Fibroblast of mammary gland (primary cell): ENCODE data around the gene GLI3.
"Not testable (repeated sequence)": the region's sequence is repeated elsewhere in the genome, so short reads cannot be mapped to it uniquely, and the experiment has no call there.

Experiments
- DNase-seq: peaks from one replicate; pipeline ENCODE4 v3.0.0-alpha.2; 2010; ENCODE audit warnings: low read depth
- H3K4me3 ChIP-seq: 2 replicates; pipeline ENCODE4 v1.5.1; 2011; ENCODE audit warnings: low read depth, mild to moderate bottlenecking, low read length, moderate library complexity; ENCODE audit not compliant: control insufficient read depth
- TF ChIP-seq, protein P1 (sequence below): conservative IDR thresholded peaks from 2 replicates; pipeline ENCODE4 v1.5.1; 2011; ENCODE audit warnings: low read depth, low read length, inconsistent platforms; ENCODE audit not compliant: control insufficient read depth, insufficient read depth

Gene GLI3

DNA sequence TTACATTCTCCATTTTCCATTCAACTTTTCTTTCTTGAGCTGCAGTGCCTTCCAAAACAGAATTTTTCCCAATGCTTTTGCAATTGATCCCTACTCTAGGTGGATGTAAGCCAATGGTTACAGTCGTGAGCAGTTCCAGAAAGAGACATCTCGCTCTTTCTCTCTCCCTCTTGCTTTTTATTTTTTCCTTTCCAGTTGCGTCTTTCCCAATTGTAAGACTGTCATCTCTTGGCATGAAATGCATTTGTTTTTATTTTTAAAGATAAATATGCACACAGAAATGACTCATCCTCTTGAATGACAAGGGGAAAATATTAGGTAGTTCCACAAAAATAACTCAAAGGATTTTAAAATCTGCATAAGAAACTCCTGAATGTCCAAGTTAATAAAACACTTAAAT, 25.1 kb downstream of the GLI3 start:
- H3K4me3 ChIP-seq = no peak overlapping the region
- TF ChIP-seq, protein P1, sequence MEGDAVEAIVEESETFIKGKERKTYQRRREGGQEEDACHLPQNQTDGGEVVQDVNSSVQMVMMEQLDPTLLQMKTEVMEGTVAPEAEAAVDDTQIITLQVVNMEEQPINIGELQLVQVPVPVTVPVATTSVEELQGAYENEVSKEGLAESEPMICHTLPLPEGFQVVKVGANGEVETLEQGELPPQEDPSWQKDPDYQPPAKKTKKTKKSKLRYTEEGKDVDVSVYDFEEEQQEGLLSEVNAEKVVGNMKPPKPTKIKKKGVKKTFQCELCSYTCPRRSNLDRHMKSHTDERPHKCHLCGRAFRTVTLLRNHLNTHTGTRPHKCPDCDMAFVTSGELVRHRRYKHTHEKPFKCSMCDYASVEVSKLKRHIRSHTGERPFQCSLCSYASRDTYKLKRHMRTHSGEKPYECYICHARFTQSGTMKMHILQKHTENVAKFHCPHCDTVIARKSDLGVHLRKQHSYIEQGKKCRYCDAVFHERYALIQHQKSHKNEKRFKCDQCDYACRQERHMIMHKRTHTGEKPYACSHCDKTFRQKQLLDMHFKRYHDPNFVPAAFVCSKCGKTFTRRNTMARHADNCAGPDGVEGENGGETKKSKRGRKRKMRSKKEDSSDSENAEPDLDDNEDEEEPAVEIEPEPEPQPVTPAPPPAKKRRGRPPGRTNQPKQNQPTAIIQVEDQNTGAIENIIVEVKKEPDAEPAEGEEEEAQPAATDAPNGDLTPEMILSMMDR = no peak
- peak; percentile 48 for DNase-seq

DNA sequence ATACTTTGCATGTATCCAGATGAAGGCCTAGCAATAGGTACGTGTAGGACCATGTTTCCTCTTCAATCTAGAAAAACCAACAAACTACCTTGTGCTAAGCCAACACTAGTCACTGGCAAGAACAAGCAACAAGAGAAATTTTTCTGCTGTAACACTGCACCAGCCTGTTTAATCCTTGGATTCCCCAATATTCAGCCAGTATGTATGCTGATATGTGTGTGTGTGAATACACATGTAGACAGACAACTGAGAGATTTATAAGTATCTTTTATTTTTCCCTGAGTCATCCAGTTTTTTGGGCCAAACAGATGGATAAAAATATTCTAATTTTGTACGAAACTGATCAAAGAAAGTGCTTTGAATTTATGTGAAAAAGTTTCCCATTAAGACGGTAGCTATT, 26.2 kb downstream of the GLI3 start:
- DNase-seq = no peak
- no peak overlapping the region for H3K4me3 ChIP-seq
- TF ChIP-seq, protein P1 = no peak

DNA sequence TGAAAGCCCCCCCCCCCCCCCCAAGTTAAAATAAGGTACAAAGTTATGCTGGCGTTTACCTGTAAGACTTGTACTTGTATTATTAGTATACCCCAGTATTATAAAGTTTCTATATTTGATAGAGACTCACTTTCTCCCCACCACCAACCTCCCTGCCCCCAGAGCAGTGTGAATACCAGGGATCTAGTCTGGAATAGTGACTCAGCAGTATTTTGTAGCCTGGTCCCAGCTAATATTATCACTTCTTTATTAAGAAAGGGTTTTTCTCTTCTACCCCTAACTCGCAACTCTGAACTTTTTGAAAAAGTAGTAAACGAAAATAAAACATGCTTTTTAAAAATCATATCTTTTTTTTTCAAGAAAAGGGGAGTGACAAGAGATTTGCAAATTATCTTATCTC, 26.7 kb downstream of the GLI3 start:
- TF ChIP-seq, protein P1 = no peak
- no peak overlapping the region for H3K4me3 ChIP-seq
- DNase-seq = no peak

DNA sequence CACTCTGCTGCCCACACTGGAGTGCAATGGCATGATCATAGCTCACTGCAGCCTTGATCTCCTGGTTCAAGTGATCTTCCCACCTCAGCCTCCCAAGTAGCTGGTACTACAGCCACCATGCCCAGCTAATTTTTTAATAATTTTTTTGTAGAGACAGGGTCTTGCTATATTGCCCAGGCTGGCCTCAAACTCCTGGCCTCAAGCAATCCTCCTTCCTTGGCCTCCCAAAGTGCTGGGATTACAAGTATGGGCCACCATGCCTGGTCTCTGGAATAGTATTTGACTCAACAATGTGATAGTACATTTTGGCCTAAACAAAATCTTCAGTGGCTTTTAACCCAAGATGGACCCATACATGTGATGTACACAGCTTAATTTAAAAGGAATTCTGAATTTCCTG, 27.9 kb downstream of the GLI3 start:
- DNase-seq, H3K4me3 ChIP-seq: not testable (repeated sequence)

DNA sequence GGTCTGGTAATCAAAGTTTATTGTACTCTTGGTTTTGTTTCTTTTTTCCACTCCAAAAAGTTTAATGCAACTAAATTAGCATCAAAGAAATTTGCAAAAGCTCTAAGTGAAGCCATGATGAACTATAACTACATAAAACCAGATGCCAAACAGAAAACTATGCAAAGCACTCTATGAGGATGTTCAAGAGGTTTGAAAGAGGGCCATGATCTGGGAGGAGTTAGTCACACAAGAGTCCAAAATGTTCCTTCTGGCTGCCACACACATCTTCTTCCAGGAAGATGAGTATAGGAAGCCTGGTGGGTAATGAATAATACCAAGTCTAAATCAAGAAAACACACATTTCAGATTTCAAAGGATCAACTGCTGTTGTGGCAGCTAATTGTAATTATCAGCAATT, 28.4 kb downstream of the GLI3 start:
- no peak overlapping the region for H3K4me3 ChIP-seq

DNA sequence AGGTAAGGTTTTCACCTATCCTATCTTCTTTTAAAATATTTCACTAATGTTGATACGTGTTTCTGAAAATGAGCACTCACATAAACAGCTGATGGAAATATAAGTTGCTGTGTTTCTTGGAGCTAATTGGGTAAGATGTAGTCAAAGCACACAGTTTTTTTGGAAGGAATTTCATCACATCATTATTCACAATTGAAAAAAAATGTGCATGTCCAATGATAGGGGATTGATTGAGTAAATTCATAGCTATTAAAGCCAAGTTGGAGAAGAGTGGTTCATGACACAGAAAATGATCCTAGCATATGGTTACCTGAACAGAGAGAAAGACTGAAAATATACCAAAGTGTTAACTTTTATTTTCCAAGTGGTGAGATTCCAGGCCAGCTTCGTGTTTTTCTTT, 29.6 kb downstream of the GLI3 start:
- DNase-seq = peak; percentile 24
- no peak overlapping the region for H3K4me3 ChIP-seq
- TF ChIP-seq, protein P1 = no peak

More for the DNA sequence above, 28.4 kb downstream of the GLI3 start:
- TF ChIP-seq, protein P1 = no peak
- peak; percentile 69 for DNase-seq

DNA sequence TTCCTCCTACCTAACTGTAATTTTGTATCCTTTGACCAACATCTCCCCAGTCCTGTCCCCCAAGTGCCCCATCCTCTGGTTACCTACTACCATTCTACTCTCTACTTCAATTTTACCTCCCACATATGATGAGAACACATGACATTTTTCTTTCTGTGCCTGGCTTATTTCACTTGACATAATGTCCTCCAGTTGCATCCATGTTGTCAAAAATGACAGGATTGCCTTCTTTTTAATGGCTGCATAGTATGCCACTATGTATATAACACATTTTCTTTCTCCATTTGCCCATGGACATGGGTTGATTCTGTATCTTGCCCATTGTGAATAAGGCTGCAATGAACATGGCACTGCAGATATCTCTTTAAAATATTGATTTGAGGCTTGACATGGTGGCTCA, 33.7 kb downstream of the GLI3 start:
- TF ChIP-seq, protein P1 = no peak
- no peak for DNase-seq
- no peak overlapping the region for H3K4me3 ChIP-seq
